HG03135 (cell line): ENCODE measurements around the gene LRMDA.

Experiments used
- ATAC-seq: cut with Tn5 transposase; IDR thresholded peaks from one replicate; pipeline ENCODE4 v1.9.1; 2021; ENCODE audit warnings: mild to moderate bottlenecking, moderate library complexity; ENCODE audit not compliant: unreplicated experiment

The LRMDA gene

GRCh38 chr10:76206797-76207352, 775.5 kb downstream of the LRMDA start:
- ATAC-seq: no peak

- no peak for ATAC-seq
Measured at GRCh38 chr10:76209135-76209534, 777.7 kb downstream of the LRMDA start.

- ATAC-seq: no peak
Measured at GRCh38 chr10:76210211-76210610, 778.8 kb downstream of the LRMDA start.

GRCh38 chr10:76211691-76212090, 780.3 kb downstream of the LRMDA start:
- no peak for ATAC-seq

GRCh38 chr10:76213876-76214275, 782.5 kb downstream of the LRMDA start:
- no peak for ATAC-seq

GRCh38 chr10:76218035-76218434, 786.6 kb downstream of the LRMDA start:
- no peak for ATAC-seq

GRCh38 chr10:76229341-76229740, 797.9 kb downstream of the LRMDA start:
- no peak for ATAC-seq

- ATAC-seq: no peak
Measured at GRCh38 chr10:76230921-76231285, 799.5 kb downstream of the LRMDA start.

- ATAC-seq: no peak
Measured at GRCh38 chr10:76231286-76231934, 800.0 kb downstream of the LRMDA start.

GRCh38 chr10:76234499-76235226, 803.2 kb downstream of the LRMDA start:
- no peak for ATAC-seq

GRCh38 chr10:76236356-76236755, 804.9 kb downstream of the LRMDA start:
- no peak for ATAC-seq

GRCh38 chr10:76242956-76243355, 811.5 kb downstream of the LRMDA start:
- no peak for ATAC-seq

GRCh38 chr10:76244061-76244686, 812.8 kb downstream of the LRMDA start:
- ATAC-seq: no peak

- ATAC-seq: no peak
Measured at GRCh38 chr10:76245951-76246495, 814.6 kb downstream of the LRMDA start.

- no peak for ATAC-seq
Measured at GRCh38 chr10:76248649-76249200, 817.3 kb downstream of the LRMDA start.

- ATAC-seq: no peak
Measured at GRCh38 chr10:76251841-76252671, 820.6 kb downstream of the LRMDA start.

GRCh38 chr10:76252733-76253132, 821.3 kb downstream of the LRMDA start:
- ATAC-seq: no peak

GRCh38 chr10:76255241-76255640, 823.8 kb downstream of the LRMDA start:
- no peak for ATAC-seq

- no peak for ATAC-seq
Measured at GRCh38 chr10:76257816-76258215, 826.4 kb downstream of the LRMDA start.

- ATAC-seq: no peak
Measured at GRCh38 chr10:76265441-76266113, 834.2 kb downstream of the LRMDA start.
